Hepatocyte (in vitro differentiated cells): Measurements from ENCODE around the gene SAPCD1.

Experiments used
- EZH2 ChIP-seq: fragments of 200-600 bp; sonication (generic); IDR thresholded peaks from 2 replicates; pipeline ENCODE4 v1.6.1; 2016; ENCODE audit warnings: antibody characterized with exemption, mild to moderate bottlenecking, borderline replicate concordance
- EZH2phosphoT487 ChIP-seq: fragments of 200-600 bp; sonication (generic); IDR thresholded peaks from one replicate; pipeline ENCODE4 v1.6.1; 2018; ENCODE audit warnings: antibody characterized with exemption, mild to moderate bottlenecking, low read depth, moderate library complexity; ENCODE audit not compliant: unreplicated experiment, severe bottlenecking
- TF ChIP-seq, protein P1 (sequence below): fragments of 200-600 bp; sonication (generic); IDR thresholded peaks from 2 replicates; pipeline ENCODE4 v1.5.1; 2016; ENCODE audit warnings: antibody characterized with exemption, mild to moderate bottlenecking; ENCODE audit not compliant: poor library complexity

- TF ChIP-seq EZH2 (no peak), EZH2phosphoT487 (no peak)
- TF ChIP-seq, protein P1, sequence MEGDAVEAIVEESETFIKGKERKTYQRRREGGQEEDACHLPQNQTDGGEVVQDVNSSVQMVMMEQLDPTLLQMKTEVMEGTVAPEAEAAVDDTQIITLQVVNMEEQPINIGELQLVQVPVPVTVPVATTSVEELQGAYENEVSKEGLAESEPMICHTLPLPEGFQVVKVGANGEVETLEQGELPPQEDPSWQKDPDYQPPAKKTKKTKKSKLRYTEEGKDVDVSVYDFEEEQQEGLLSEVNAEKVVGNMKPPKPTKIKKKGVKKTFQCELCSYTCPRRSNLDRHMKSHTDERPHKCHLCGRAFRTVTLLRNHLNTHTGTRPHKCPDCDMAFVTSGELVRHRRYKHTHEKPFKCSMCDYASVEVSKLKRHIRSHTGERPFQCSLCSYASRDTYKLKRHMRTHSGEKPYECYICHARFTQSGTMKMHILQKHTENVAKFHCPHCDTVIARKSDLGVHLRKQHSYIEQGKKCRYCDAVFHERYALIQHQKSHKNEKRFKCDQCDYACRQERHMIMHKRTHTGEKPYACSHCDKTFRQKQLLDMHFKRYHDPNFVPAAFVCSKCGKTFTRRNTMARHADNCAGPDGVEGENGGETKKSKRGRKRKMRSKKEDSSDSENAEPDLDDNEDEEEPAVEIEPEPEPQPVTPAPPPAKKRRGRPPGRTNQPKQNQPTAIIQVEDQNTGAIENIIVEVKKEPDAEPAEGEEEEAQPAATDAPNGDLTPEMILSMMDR: no peak
These were observed 28.7 kb upstream of the SAPCD1 start for GRCh38 chr6:31733734-31734133.
